Measurements from ENCODE around the gene RHOT1.
"Not testable (repeated sequence)": the region's sequence is repeated elsewhere in the genome, so short reads cannot be mapped to it uniquely, and the experiment has no call there.

RHOT1 gene

DNA sequence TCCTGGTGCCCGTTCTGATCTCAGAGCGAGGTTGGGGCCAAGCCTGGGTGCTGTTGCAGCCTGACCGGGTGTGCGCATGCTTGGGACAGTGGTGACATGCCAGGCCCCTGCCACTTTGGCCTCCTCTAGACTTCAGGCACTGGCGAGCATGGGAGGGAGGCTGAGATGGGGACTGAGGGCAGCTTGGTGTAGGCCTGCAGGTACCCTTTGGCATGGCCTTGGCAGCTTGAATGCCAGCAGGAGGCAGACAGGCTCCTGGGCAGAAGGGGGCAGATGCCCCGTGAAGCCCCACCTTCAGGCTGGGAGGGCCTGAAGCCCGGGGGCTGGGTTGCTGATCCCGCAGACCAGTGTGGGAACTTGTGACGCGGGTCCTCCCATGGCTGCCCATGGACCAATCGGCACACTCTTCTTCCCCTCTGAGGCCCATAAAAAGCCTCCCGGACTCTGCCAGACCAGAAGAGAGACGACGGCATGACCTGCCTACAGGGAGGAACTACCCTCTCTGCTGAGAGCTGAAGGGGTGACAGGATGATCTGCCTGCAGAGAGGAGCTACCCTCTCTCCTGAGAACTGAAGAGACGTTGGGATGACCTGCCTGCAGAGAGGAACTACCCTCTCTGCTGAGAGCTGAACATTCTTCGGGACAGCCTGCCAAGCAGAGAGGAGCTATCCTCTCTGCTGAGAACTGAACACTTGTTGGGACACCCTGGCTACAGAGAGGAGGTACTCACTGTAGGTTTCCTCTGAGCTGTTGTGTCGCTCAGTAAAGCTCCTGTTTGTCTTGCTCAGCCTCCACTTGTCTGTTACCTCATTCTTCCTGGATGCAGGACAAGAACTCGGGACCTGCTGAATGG is 17.5 kb downstream of the RHOT1 start:
- no peak for DNase-seq (ENCODE audit: low read depth in 2 of 2)

DNA sequence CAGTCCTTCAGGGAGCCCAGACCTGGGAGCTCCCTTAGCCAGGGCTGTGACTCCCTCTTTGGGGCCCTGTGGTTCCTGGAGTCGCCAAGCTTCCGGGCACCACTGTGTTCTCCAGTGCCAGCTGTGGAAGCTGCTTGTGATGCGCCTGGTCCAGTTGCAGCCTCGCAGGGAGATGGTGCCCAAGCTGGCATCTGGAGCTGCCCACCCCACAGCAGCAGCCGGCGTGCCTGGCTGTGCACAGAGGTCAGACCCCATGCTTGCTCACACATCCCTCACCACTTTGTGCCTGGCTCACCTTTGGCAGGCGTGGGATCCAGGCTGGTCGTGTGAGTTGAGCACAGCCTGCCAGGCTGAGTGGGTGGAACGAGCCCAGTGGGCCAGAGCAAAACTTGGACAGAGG is 18.2 kb downstream of the RHOT1 start:
- DNase-seq (ENCODE audit: low read depth in 2 of 2): no peak

DNA sequence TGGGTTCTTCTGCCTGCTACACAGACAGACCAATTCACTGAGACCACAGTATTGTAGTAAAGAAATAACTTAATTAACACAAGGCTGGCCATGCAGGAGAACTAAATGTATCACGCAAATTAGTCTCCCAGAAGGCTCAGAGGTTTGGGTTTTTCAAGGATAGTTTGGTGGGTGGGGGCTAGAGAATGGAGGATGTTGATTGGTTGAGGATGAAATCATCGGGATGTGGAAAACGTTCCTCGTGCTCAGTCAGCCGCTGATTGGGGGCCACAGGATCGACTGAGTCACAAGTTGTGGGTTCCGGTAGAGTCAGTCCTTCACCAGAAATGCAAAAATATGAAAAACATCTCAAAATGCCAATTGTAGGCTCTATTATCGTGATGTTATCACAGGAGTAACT is 18.7 kb downstream of the RHOT1 start:
- no peak for DNase-seq (ENCODE audit: low read depth in 2 of 2)

DNA sequence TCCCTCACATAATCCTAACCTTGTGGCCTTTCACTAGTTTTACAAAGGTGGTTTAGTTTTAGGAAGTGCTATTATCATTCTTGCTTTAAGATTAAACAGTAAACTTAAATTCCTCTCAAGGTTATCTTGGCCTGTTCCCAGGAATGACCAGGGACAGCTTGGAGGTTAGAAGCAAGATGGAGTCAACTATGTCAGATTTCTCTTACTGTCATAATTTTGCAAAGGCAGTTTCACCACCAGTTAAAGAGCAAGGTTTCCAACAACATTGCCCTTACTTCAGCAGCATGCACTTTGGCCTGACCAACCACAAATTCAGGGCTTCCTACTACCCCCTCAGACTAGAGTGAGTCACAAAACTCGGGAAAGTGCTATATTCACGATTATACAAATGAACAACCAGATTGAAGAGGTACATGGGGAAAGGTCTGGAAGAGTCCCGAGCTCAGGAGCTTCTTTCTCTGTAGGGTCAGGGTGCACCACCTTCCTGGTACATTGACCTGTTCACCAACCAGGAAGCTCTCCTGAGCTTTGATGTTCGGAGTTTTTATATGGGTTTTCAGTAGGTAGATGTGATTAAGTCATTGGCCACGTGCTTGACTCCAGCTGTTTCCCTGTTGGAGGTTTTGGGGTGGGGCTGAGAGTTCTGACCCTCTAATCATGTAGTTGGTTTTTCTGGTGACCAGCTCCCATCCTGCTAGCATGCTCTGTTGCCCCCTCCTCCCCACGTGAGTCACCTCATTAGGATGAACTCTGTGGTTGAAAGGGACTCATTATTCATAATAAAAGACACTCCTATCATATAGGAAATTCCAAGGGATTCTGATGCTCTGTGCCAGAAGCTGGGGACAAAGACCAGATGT is 19.4 kb downstream of the RHOT1 start:
- no peak for DNase-seq (ENCODE audit: low read depth in 2 of 2)

DNA sequence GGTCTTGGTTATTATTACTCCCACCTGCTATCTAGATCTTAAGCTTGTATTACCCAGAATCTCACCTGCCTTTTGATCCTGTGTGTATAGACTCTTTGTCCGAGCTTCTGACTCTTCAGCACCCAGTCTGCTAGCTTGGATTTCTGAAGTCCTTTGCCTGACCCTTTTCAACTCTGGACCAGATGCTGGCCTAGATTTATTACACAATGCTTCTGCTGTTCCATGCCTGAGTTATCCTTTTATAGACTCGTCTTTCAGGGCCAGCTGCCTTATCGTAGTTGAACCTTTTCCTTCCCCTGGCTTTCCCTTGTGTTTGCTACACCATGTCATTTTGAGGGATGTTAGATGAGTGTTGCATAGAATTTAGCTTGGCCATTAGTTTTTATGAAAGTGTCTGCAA is 32.6 kb downstream of the RHOT1 start:
- DNase-seq (ENCODE audit: low read depth in 2 of 2): no peak

DNA sequence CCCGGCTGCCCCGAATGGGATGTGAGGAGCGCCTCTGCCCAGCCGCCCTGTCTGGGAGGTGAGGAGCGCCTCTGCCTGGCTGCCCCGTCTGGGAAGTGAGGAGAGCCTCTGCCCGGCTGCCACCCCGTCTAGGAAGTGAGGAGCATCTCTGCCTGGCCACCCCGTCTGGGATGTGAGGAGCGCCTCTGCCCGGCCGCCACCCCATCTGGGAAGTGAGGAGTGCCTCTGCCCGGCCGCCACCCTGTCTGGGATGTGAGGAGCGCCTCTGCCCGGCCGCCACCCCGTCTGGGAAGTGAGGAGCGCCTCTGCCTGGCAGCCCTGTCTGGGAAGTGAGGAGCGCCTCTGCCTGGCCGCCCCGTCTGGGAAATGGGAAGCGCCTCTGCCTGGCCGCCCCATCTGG is 36.4 kb downstream of the RHOT1 start:
- DNase-seq (ENCODE audit: low read depth in 2 of 2): not testable (repeated sequence)

DNA sequence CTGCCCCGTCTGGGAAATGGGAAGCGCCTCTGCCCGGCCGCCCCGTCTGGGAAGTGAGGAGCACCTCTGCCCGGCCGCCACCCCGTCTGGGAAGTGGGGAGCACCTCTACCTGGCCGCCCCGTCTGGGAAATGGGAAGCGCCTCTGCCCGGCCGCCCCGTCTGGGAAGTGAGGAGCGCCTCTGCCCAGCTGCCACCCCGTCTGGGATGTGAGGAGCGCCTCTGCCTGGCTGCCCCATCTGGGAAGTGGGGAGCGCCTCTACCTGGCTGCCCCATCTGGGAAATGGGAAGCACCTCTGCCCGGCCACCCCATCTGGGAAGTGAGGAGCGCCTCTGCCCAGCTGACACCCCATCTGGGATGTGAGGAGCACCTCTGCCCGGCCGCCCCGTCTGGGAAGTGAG is 36.8 kb downstream of the RHOT1 start:
- DNase-seq (ENCODE audit: low read depth in 2 of 2): not testable (repeated sequence)

DNA sequence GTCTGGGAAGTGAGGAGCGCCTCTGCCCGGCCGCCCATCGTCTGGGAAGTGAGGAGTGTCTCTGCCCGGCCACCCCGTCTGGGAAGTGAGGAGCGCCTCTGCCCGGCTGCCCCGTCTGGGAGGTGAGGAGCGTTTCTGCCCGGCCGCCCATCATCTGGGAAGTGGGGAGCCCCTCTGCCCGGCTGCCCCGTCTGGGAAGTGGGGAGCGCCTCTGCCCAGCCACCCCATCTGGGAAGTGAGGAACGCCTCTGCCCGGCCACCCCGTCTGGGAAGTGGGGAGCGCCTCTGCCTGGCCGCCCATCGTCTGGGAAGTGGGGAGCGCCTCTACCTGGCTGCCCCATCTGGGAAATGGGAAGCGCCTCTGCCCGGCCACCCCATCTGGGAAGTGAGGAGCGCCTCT is 37.2 kb downstream of the RHOT1 start:
- not testable (repeated sequence) for DNase-seq (ENCODE audit: low read depth in 2 of 2)

DNA sequence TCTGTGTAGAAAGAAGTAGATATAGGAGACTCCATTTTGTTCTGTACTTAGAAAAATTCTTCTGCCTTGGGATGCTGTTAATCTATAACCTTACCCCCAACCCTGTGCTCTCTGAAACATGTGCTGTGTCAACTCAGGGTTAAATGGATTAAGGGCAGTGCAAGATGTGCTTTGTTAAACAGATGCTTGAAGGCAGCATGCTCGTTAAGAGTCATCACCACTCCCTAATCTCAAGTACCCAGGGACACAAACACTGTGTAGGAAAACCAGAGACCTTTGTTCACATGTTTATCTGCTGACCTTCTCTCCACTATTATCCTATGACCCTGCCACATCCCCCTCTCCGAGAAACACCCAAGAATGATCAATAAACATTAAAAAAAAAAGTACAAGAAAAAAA is 38.0 kb downstream of the RHOT1 start:
- DNase-seq (ENCODE audit: low read depth in 2 of 2): not testable (repeated sequence)

DNA sequence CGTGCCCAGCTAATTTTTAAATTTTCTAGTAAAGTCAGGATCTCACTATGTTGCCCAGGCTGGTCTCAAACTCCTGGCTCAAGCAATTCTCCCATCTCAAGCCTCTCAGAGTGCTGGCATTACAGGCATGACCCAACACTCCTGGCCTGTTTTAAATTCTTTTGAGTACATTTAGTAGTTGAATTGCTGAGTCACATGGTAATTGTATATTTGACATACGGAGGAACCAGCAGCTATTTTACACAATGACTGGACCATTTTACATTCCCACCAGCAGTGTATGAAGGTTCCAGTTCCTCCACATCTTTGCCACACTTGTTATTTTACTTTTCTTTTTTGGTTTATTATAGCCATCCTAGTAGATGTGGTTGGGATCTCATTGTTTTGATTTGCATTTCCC is 43.6 kb downstream of the RHOT1 start:
- no peak for DNase-seq (ENCODE audit: low read depth in 2 of 2)

DNA sequence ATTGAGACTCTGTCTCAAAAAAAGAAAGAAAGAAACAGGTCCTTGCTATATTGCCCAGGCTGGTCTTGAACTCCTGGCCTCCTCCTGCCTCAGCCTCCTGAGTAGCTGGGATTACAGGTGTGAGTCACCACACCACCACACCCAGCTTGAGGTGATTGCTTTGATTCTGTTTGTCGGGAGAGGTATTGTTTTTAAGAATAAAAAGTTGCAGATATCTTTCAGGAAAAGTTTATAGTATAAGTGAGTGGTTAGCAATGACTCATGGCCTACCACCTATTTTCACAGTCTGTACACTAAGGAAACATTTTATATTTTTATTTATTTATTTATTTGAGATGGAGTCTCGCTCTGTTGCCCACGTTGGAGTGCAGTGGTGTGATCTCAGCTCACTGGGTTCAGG is 45.0 kb downstream of the RHOT1 start:
- DNase-seq (ENCODE audit: low read depth in 2 of 2): no peak

DNA sequence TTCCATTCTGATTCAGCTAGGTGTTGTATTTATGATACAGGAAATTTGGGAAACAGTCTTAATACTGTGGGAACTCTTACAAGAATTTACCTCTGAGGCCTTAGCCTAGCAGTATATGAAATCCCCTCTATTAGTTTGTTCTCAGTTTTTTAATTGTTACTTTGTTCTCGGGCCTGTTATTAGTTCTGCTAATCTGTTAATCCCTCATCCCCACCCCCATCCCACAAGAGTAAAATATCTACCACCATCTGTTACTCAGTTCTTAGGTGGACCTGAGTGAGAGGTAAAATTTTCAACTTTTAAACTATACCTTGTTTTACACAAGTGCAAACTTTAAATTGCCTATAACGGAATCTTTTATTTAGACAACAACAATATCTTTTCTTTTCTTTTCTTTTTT is 47.0 kb downstream of the RHOT1 start:
- no peak for DNase-seq (ENCODE audit: low read depth in 2 of 2)

DNA sequence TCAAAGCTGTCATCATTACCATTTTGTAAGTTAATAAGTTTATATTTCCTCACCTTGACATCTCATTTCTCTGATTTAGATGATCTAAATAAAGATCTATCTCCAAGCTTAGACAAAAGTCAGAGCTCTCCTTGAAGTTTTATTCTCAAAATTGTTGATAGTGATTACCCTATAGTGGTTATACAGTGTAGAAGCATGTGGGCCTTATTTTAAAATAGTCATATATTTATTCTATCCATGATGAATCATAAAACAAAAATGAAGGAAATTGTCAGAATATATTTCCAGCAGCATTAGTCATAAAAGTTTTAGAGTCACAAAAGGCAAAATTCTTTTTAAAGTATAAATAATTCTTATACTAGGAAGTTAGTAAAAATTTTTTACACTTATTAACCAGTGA is 49.0 kb downstream of the RHOT1 start:
- no peak for DNase-seq (ENCODE audit: low read depth in 2 of 2)

DNA sequence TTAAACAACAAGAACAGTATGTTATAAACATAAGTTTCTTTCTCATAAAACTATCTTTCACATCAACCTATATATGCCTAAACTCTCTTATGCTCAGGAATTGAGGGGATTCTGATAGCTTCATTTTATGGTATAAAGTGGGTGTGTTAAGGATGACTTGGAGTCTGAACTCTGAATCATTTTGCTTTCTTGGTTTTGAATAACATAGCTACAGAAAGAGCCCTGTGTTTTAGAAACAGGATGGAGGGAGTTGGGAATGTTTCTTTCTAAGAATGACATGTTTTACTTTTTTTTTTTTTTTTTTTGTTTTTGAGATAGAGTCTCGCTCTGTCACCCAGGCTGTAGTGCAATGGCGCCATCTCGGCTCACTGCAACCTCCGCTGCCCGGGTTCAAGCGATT is 50.1 kb downstream of the RHOT1 start:
- no peak for DNase-seq (ENCODE audit: low read depth in 2 of 2)

DNA sequence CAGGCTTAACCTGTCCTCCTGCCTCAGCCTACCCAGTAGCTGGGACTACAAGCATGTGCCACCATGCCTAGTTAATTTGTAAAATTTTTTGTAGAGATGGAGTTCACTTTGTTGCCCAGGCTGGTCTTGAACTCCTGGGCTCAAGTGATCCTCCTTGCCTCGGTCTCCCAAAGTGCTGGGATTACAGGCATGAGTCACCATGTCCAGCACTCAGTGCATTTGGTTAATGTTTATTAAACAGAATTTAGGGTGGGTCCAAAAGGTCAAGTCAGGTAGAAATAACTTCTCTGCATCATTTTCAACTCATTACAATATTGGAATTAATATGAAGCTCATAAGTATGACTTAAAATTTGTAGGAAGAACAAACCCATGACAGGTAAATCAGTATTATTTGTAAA is 55.7 kb downstream of the RHOT1 start:
- DNase-seq (ENCODE audit: low read depth in 2 of 2): no peak

DNA sequence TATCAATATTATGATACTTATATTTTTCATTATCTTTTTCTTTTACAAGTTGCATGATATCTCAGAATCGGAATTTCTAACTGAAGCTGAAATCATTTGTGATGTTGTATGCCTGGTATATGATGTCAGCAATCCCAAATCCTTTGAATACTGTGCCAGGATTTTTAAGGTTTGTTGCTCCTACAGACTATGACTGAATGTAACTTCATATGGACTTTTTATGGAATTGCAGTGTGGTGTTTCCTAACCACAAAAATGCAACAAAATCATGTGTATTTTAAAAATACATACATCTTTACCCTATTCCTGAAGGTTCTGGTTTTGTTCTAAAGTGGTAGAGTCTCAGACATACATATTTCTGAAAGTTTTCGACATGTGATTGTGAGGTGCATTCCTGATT is 64.6 kb downstream of the RHOT1 start:
- DNase-seq (ENCODE audit: low read depth in 2 of 2): no peak

DNA sequence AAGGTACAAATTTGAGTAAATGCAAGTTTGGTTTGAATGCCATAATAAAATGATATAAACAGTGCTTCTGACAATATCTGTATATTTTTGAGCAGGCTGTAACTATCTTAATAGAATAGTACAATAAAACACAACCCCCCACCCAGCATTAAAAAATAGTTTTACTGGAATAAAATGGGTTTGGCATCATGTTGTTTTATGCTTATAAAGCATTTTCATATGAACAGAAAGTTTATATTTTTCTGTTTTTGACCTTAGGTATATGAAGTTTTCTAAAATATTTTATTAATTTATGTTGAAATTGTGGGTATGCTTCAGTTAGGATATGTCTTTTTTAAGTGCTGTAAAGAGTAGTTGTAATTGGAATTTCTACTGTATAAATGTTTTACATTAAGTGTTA is 66.1 kb downstream of the RHOT1 start:
- DNase-seq (ENCODE audit: low read depth in 2 of 2): no peak

DNA sequence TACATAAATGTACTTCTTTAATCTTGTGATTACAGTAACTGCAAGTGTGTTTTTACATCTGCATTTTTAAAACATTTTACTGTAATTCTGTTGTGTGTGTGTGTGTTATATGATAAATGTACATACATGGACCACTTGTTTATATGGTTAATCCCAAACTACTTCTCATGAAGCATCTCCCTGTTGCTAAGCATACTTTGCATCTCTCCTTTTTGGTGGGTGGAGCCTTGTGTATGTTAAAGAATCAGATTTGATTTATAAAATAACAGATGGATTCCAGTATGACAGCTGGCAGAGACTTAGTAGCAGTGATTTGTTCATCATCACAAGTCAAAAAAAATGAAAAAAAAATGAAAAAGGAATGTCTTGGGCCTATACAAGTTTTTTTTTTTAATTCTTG is 67.3 kb downstream of the RHOT1 start:
- DNase-seq (ENCODE audit: low read depth in 2 of 2): no peak

DNA sequence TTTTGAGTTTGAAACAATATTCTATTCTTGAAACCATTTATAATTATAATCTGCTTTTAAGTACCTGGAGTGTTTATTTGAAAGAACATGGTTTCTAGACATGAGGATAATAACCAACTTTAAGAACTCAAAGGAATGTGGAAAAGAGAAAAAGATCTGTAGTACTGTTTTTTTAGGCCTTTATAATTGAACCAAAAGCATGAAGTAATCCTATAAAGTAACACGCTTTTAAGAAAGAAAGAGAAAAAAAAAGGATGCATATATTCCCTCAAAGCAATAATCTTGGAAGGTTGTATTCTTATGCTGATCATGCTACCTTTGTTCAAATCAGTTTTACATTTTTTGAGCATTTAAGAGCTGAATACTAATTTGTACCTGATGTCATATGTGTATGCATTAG is 69.4 kb downstream of the RHOT1 start:
- no peak for DNase-seq (ENCODE audit: low read depth in 2 of 2)

DNA sequence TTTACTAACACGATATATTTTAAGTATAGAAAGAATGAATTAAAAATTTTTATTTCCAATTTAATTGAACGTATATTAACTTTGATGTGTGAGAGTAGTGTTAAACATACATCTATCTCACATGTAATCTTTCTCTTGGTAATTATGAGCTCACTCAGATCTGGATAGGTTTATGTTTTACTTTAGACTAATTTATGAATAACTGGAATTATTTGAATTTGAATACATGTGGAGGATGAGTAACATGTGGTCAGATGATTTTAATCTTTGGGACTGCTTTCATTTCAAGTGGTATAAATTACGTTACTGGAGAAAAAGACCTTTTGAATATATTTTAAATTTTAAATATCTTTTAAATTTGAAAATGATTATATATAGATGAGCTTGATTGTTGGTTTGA is 73.4 kb downstream of the RHOT1 start:
- DNase-seq (ENCODE audit: low read depth in 2 of 2): no peak

DNA sequence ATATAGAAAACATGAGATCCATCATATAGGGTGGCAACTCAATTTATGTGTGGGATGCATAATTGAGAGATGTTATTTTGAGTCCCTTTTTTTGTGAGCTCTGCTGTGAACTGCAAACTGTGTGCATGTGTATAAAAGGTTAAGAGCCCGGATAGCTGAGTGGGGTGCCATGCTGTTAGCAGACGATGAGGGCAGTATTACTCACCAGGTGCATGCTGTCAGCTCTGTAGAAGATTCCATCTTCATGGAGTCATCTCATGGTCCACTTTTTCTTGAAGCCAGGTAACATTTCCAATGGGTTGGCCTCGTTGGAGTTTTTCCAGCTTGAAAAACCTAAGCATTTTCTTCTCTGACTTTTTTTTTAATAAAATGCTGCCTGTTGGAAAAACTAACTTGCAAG is 80.3 kb downstream of the RHOT1 start:
- DNase-seq (ENCODE audit: low read depth in 2 of 2): no peak

DNA sequence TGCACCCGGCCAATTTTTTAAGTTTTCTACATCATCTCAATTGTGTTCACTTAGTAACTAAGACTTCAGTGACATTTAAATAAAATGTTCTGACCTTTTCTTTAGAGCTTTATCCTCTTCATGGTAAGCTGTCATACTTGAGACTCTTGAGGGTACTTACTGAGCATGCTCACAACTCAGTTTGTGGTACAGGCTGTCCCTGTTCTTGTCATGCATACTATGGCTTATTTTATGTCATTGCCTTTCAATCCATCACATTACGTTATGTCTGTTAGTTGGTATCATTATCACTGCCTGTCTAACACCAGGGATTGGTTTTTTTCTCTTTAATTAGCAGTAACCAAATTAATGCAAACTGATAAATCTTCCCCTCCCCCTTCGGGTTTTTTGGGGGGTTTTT is 81.4 kb downstream of the RHOT1 start:
- DNase-seq (ENCODE audit: low read depth in 2 of 2): no peak

DNA sequence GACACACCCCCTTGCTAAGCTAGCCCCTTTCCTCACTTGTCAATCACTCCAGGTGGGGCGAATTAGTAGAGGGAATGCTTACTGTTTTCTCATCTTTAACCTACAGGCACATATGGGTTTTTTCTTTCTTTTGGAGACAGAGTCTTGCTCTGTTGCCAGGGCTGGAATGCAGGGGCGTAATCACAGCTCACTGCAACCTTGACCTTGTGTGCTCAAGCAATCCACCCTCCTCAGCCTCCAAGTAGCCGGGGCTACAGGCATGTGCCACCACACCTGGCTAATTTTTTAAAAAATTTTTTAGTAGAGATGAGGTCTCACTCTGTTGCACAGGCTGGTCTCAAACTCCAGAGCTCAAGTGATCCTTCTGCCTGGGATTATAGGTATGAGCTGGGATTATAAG is 84.6 kb downstream of the RHOT1 start:
- DNase-seq (ENCODE audit: low read depth in 2 of 2): no peak
